ENCODE results near the gene STOX2.

GRCh38 chr4:183926950-183927349 lies 21.8 kb downstream of the STOX2 start:
- no peak for TF ChIP-seq CTCF (IDR thresholded peaks at IDR 0.05 in 8 of 11, conservative IDR thresholded peaks at IDR 0.05 in 3 of 11)
- no peak for TF ChIP-seq POLR2A (IDR thresholded peaks at IDR 0.05)
